ENCODE results near the gene RTN1. TPM values are rescaled to one million over a fixed set of nuclear protein-coding genes. Genes with fewer than 3 reads are reported as not detected.

The RTN1 gene
- total RNA-seq, 6 experiments from 2014 or later: 0.37 to 1.9 (median 0.53) TPM

DNA sequence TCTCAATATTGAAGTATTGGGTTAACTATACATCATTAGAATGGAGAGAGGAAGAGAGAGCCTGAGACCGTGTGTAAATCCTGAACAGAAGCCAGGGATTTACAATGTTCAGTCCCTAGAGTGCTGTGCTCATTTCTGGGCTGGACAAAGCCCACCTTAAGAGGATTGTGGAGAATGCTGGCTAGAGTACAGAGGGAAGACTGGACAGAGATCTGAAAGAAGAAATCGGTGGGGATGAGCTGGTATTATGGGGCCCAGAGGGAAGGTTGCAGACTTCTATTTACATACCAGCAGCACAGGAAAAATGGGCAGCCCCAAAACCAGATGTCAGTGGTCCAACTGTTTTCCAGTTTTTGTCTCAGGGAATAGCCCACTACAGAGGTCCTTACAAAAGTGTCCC is 42.3 kb downstream of the RTN1 start:
- Histone ChIP-seq H3K27ac (no peak overlapping the region), H3K27me3 (no peaks in the 10 kb centered on the region), H3K9me3 (no peaks in the 10 kb centered on the region), H3K36me3 (no peaks in the 10 kb centered on the region), H3K4me3 (no peak overlapping the region), H3K4me1 (no peaks in the 10 kb centered on the region)
- 53% methylated on average over 2 of the region's 2 CpGs for WGBS (ENCODE audit: insufficient coverage, low coverage, low lambda C conversion rate, missing lambda C conversion rate)
- TF ChIP-seq, protein P1, sequence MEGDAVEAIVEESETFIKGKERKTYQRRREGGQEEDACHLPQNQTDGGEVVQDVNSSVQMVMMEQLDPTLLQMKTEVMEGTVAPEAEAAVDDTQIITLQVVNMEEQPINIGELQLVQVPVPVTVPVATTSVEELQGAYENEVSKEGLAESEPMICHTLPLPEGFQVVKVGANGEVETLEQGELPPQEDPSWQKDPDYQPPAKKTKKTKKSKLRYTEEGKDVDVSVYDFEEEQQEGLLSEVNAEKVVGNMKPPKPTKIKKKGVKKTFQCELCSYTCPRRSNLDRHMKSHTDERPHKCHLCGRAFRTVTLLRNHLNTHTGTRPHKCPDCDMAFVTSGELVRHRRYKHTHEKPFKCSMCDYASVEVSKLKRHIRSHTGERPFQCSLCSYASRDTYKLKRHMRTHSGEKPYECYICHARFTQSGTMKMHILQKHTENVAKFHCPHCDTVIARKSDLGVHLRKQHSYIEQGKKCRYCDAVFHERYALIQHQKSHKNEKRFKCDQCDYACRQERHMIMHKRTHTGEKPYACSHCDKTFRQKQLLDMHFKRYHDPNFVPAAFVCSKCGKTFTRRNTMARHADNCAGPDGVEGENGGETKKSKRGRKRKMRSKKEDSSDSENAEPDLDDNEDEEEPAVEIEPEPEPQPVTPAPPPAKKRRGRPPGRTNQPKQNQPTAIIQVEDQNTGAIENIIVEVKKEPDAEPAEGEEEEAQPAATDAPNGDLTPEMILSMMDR (IDR thresholded peaks at IDR 0.05): no peak
- no peak for TF ChIP-seq POLR2A (IDR thresholded peaks at IDR 0.05)
- intact Hi-C loops (cut with DNase I): no loop called here
- DNase-seq (no peak), ATAC-seq (no peak)

DNA sequence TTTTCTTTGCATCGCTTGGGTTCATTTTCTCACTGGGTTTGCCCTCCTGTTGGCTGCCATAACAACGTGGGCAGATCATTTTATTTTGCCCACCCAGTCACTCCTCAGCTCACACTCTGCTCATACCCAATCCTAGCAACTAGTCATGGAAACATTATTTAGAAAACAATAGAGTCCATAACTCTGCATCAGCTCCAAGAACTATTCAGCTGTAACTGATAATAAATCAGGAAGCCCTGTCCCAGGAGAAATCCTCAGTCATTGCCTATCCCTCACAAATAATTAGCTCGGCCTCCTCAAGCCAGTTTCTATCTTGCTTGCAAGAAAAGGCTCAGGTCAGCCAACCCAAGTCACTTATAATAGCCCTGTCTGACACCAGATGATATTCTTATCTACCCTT is 43.2 kb downstream of the RTN1 start:
- ATAC-seq (no peak), DNase-seq (no peak)
- Histone ChIP-seq H3K4me3 (no peak overlapping the region), H3K27me3 (no peaks in the 10 kb centered on the region), H3K9me3 (no peaks in the 10 kb centered on the region), H3K27ac (no peak overlapping the region), H3K36me3 (no peaks in the 10 kb centered on the region), H3K4me1 (no peaks in the 10 kb centered on the region)
- TF ChIP-seq POLR2A (IDR thresholded peaks at IDR 0.05): no peak
- TF ChIP-seq, protein P1 (IDR thresholded peaks at IDR 0.05): no peak
- intact Hi-C loops (cut with DNase I): no loop called here
- whole genome bisulfite sequencing (ENCODE audit: insufficient coverage, low coverage, low lambda C conversion rate, missing lambda C conversion rate): 49% methylated on average over 3 of the region's 3 CpGs

DNA sequence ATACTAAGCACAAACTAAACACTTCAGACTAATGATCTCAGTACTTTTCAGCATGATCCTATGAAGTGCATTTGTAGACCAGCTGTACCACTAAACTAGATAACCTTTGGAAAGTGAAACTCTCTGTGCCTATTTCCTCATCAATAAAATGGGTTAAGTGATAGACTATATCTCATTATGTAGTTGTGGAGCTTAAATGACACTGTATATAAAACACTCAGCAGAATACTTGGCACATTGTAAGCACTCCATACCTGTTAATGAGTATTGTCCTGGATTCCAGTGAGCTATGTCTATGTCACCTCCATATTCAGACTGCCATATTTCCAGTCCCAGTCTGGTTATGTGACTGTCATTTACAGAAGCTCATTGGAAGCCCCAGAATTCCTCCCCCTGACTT is 44.4 kb downstream of the RTN1 start:
- no peak for DNase-seq
- intact Hi-C loops (cut with DNase I): no loop called here
- H3K27ac ChIP-seq: no peak overlapping the region

DNA sequence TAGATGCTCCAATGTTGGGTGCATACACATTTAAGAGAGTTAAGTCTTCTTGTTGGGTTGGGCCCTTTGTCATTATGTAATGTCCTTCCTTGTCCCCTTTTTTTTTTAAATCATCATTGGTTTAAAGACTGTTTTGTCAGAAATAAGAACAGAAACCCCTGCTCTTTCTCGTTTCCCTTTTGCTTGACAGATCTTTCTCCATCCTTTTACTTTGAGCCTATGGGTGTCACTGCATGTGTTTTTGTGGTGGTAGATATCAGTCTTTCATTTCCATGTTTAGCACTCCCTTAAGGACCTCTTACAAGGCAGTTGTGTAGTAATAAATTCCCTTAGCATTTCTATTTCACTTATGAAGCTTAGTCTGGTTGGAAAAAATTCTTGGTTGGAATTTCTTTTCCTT is 47.4 kb downstream of the RTN1 start:
- ATAC-seq: no peak
- intact Hi-C loops (cut with DNase I): no loop called here
- WGBS (ENCODE audit: insufficient coverage, low coverage, low lambda C conversion rate, missing lambda C conversion rate): 29% methylated on average over 1 of the region's 1 CpG

More for the DNA sequence above, 44.4 kb downstream of the RTN1 start:
- no peaks in the 10 kb centered on the region for H3K9me3 ChIP-seq
- ATAC-seq: no peak
- no peaks in the 10 kb centered on the region for H3K4me1 ChIP-seq
- no peaks in the 10 kb centered on the region for H3K27me3 ChIP-seq
- TF ChIP-seq POLR2A (IDR thresholded peaks at IDR 0.05): no peak
- TF ChIP-seq, protein P1 (IDR thresholded peaks at IDR 0.05): no peak
- no peaks in the 10 kb centered on the region for H3K36me3 ChIP-seq
- H3K4me3 ChIP-seq: no peak overlapping the region

More for the DNA sequence above, 47.4 kb downstream of the RTN1 start:
- Histone ChIP-seq H3K27ac (no peak overlapping the region), H3K4me1 (no peaks in the 10 kb centered on the region), H3K27me3 (no peaks in the 10 kb centered on the region), H3K36me3 (no peaks in the 10 kb centered on the region), H3K9me3 (no peaks in the 10 kb centered on the region), H3K4me3 (no peak overlapping the region)
- DNase-seq: no peak
- TF ChIP-seq, protein P1 (IDR thresholded peaks at IDR 0.05): no peak
- no peak for TF ChIP-seq POLR2A (IDR thresholded peaks at IDR 0.05)
